HFFc6 (cell line): ENCODE data around the gene MESP1. TPM values are rescaled to one million over a fixed set of nuclear protein-coding genes. Genes with fewer than 3 reads are reported as not detected.

Experiments
- DNase-seq: peaks from one replicate; pipeline ENCODE4 v3.0.0-alpha.2; 2018
- H3K27ac Mint-ChIP-seq: 2 replicates; pipeline ENCODE4 v1.8.0; 2020; ENCODE audit warnings: mild to moderate bottlenecking, mixed read lengths
- H3K27me3 Mint-ChIP-seq: 2 replicates; pipeline ENCODE4 v1.8.0; 2021; ENCODE audit warnings: mild to moderate bottlenecking, moderate library complexity, mixed read lengths; ENCODE audit not compliant: insufficient read depth
- H3K36me3 Mint-ChIP-seq: 2 replicates; pipeline ENCODE4 v1.8.0; 2021; ENCODE audit warnings: low read depth, mixed read lengths
- H3K4me1 Mint-ChIP-seq: 2 replicates; pipeline ENCODE4 v1.8.0; 2020; ENCODE audit warnings: low read depth, mixed read lengths
- H3K4me3 Mint-ChIP-seq: 2 replicates; pipeline ENCODE4 v1.8.0; 2020; ENCODE audit warnings: mild to moderate bottlenecking, moderate library complexity, mixed read lengths
- H3K9me3 Mint-ChIP-seq: 2 replicates; pipeline ENCODE4 v1.8.0; 2020; ENCODE audit warnings: mild to moderate bottlenecking, mixed read lengths
- total RNA-seq, 6 experiments: library from RNA; stranded (reverse); fragmentation: NEBNext Ultra II Directional; extraction: Animal tissue kit (Norgen Biotek cat#: 25700); gene quantifications; 2 replicates in 1 of 6; 3 replicates in 5 of 6; pipeline ENCODE4 v1.2.3, GENCODE V29; 2021
- TF ChIP-seq, protein P1 (sequence below): fragments of 200-600 bp; sonication (generic); IDR thresholded peaks from 2 replicates; pipeline ENCODE4 v1.5.0; 2021; ENCODE audit warnings: antibody characterized with exemption, mild to moderate bottlenecking

The MESP1 gene
- total RNA-seq, 6 experiments from 2014 or later, result 0.13 to 0.57 (median 0.26) TPM

- Mint-ChIP-seq H3K27ac (no peak overlapping the region), H3K27me3 (peaks cover 4% of the 10 kb centered on the region; the same call in 1 of the 2 replicates), H3K36me3 (no peaks in the 10 kb centered on the region), H3K9me3 (no peaks in the 10 kb centered on the region), H3K4me3 (no peak overlapping the region), H3K4me1 (peaks cover 31% of the 10 kb centered on the region)
- no peak for DNase-seq
- TF ChIP-seq, protein P1, sequence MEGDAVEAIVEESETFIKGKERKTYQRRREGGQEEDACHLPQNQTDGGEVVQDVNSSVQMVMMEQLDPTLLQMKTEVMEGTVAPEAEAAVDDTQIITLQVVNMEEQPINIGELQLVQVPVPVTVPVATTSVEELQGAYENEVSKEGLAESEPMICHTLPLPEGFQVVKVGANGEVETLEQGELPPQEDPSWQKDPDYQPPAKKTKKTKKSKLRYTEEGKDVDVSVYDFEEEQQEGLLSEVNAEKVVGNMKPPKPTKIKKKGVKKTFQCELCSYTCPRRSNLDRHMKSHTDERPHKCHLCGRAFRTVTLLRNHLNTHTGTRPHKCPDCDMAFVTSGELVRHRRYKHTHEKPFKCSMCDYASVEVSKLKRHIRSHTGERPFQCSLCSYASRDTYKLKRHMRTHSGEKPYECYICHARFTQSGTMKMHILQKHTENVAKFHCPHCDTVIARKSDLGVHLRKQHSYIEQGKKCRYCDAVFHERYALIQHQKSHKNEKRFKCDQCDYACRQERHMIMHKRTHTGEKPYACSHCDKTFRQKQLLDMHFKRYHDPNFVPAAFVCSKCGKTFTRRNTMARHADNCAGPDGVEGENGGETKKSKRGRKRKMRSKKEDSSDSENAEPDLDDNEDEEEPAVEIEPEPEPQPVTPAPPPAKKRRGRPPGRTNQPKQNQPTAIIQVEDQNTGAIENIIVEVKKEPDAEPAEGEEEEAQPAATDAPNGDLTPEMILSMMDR, result no peak
These were observed 8.8 kb upstream of the MESP1 start for GRCh38 chr15:89759835-89760234.

- peaks cover 37% of the 10 kb centered on the region for H3K4me1 Mint-ChIP-seq
- no peak for DNase-seq
- H3K27me3 Mint-ChIP-seq, result peaks cover 6% of the 10 kb centered on the region
- TF ChIP-seq, protein P1, result no peak
- no peaks in the 10 kb centered on the region for H3K9me3 Mint-ChIP-seq
- H3K4me3 Mint-ChIP-seq, result no peak overlapping the region
- no peaks in the 10 kb centered on the region for H3K36me3 Mint-ChIP-seq
- H3K27ac Mint-ChIP-seq, result no peak overlapping the region
These were observed 7.9 kb upstream of the MESP1 start for GRCh38 chr15:89758981-89759380.

DNA sequence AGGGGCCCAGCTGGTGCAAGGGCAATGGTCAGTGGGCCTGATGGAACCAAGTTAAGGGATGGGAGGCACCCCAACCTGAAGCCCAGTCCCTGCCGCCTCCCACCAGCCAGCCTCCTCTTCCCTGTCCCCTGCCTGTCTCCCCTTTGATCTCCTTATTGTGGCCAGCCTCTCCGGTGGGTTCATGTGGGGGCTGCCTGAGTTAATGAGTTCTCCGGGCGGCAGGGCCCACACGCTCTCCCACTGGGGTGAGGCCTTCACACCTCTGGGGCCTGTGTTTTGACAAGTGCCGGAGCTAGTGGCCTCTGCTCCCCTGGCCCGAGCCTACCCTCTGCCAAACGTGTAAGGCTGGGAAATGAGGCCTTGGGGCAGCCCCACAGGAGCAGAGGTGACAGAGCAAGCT lies 7.2 kb upstream of the MESP1 start:
- peaks cover 6% of the 10 kb centered on the region for H3K27me3 Mint-ChIP-seq
- H3K4me3 Mint-ChIP-seq, result no peak overlapping the region
- peaks cover 37% of the 10 kb centered on the region for H3K4me1 Mint-ChIP-seq
- H3K36me3 Mint-ChIP-seq, result no peaks in the 10 kb centered on the region
- TF ChIP-seq, protein P1, result no peak
- DNase-seq, result no peak
- no peak overlapping the region for H3K27ac Mint-ChIP-seq
- H3K9me3 Mint-ChIP-seq, result no peaks in the 10 kb centered on the region

DNA sequence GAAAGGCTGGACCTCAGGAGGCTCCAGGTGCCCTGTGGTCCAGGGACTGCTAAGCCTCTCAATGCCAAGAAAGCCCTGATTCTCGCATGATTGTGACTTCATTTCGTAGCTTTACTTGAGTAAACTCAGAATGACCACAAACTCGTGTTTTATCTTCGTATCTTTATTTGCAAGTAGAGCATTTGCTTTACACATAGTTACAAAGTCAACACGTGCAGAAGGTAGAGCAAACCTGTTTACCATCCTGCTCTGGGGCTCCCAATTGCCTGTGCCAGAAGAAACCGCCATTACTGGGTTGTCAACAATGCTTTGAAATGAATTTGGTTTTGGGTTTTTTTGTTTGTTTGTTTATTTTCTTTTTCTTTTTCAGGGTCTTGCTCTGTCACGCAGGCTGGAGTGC lies 5.8 kb upstream of the MESP1 start:
- no peak for DNase-seq
- Mint-ChIP-seq H3K27ac (no peak overlapping the region), H3K4me1 (peaks cover 37% of the 10 kb centered on the region), H3K36me3 (no peaks in the 10 kb centered on the region), H3K27me3 (peaks cover 6% of the 10 kb centered on the region), H3K4me3 (no peak overlapping the region), H3K9me3 (no peaks in the 10 kb centered on the region)
- TF ChIP-seq, protein P1, result no peak

DNA sequence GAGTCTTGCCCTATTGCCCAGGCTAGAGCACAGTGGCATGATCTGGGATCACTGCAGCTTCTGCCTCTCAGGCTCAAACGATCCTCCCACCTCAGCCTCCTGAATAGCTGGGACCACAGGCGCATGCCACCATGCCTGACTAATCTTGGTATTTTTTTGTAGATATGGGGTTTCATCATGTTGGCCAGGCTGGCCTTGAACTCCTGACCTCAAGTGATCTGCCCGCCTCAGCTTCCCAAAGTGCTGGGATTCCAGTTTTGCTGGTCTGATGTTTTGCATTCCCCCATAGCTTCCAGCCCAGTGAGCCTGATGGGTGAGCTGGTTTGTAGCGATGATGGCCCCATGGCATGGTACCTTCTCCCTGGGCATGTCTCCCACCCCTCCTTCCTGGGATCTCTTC lies 4.7 kb upstream of the MESP1 start:
- Mint-ChIP-seq H3K36me3 (no peaks in the 10 kb centered on the region), H3K9me3 (no peaks in the 10 kb centered on the region), H3K4me3 (no peak overlapping the region), H3K27me3 (peaks cover 6% of the 10 kb centered on the region), H3K27ac (no peak overlapping the region), H3K4me1 (peaks cover 31% of the 10 kb centered on the region)
- TF ChIP-seq, protein P1, result no peak
- no peak for DNase-seq
